HG02571 (cell line): ENCODE results near the gene KCNN2.

ENCODE experiments used
- ATAC-seq: cut with Tn5 transposase; IDR thresholded peaks from one replicate; pipeline ENCODE4 v1.9.1; 2021; ENCODE audit warnings: mild to moderate bottlenecking, moderate library complexity; ENCODE audit not compliant: unreplicated experiment

KCNN2 gene

DNA sequence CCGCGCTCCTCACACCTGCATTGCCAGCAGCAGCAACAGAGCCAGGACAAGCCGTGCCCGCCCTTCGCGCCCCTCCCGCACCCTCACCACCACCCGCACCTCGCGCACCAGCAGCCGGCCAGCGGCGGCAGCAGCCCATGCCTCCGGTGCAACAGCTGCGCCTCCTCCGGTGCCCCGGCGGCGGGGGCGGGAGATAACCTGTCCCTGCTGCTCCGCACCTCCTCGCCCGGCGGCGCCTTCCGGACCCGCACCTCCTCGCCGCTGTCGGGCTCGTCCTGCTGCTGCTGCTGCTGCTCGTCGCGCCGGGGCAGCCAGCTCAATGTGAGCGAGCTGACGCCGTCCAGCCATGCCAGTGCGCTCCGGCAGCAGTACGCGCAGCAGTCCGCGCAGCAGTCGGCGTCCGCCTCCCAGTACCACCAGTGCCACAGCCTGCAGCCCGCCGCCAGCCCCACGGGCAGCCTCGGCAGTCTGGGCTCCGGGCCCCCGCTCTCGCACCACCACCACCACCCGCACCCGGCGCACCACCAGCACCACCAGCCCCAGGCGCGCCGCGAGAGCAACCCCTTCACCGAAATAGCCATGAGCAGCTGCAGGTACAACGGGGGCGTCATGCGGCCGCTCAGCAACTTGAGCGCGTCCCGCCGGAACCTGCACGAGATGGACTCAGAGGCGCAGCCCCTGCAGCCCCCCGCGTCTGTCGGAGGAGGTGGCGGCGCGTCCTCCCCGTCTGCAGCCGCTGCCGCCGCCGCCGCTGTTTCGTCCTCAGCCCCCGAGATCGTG is 517 bp downstream of the KCNN2 start:
- no peak for ATAC-seq

DNA sequence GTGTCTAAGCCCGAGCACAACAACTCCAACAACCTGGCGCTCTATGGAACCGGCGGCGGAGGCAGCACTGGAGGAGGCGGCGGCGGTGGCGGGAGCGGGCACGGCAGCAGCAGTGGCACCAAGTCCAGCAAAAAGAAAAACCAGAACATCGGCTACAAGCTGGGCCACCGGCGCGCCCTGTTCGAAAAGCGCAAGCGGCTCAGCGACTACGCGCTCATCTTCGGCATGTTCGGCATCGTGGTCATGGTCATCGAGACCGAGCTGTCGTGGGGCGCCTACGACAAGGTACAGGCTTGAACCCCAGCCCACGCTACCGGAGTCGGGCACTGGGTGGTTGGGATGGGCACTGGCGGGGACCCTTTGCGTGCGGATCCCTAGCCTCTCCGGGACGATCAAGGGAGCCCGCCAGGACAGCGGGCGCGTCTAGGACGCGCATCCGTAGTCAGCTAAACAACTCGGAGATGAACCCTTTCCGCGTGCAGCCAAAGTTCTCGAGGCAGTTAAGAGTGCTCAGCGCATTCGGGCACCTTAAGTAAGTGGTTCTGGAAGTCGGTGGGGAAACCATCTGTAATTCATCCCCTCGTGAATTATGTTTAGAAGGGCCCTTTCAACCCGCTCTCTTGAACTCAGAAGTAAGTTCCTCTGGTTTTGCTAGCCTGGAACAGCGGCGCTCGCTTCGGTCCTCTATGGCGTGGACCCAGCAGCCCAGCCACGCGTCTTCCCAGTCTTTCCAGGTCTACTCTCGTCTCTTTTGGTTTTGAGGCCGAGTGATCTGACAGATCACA is 1.3 kb downstream of the KCNN2 start:
- no peak for ATAC-seq

DNA sequence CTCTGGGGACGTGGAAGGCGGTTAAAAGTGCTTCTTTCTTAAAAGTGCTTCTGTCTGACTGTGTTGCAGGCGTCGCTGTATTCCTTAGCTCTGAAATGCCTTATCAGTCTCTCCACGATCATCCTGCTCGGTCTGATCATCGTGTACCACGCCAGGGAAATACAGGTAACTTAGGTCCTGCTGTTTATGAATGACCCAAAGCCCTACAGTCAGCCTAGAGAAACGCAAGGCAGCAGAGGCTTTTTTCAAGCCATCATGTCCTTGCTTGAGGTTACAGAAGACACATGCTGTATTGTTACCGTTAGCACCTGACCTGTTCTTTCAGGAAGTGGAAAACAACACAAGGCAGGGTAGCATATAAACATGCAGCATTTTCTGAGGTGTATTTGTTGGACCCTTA is 2.0 kb downstream of the KCNN2 start:
- no peak for ATAC-seq

DNA sequence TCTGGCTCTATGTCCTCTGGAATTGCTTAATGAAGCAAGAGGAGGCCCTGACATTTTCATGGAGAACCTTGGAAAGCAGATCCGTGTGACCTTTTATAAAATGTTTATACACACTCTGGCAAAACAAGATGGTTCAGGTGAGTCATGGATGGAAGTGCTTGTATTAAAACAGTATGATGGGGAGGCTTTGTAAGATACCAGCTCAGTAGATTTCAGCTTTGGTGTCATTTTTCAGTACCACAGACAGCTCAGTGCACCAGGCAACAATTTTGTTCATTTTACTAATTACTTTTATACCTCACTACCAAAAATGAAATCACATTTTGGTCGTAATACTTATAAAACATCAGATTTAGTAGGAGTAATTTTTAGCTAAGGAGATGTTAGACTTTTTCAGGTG is 5.2 kb downstream of the KCNN2 start:
- ATAC-seq, result no peak

DNA sequence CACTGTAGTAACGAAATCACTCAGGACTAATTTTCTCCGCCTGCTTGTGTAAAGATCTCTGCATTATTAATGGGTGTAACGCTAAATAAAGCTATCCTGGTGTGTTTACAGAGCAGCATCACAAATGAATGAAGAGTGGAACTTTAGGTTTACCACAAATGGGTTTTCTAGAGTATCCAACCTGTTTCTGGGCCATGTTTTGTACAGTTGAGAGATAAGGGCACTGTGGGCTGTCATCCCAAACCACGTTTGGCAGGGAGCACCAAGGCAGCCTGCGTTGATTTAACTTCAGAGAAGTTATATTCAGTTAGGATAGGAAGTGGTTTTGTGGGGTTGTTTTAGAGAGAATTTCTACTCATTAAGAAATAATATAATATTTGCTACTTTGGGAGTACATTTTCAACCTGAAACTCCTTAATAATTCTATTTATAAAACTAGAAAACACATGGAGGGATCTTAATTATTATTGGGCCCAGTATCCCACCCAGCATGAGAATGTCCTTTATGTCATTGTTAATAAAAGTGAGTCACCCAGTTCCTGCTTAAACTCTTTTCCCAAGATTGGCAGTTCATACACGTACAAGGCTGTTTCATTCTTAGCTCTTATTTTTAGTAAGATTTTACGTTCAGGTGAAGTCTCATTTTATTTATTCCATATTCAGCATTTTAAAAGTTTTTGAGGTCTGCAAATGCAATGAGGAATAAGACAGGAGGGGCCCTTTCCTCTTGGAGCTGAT is 8.0 kb downstream of the KCNN2 start:
- no peak for ATAC-seq

DNA sequence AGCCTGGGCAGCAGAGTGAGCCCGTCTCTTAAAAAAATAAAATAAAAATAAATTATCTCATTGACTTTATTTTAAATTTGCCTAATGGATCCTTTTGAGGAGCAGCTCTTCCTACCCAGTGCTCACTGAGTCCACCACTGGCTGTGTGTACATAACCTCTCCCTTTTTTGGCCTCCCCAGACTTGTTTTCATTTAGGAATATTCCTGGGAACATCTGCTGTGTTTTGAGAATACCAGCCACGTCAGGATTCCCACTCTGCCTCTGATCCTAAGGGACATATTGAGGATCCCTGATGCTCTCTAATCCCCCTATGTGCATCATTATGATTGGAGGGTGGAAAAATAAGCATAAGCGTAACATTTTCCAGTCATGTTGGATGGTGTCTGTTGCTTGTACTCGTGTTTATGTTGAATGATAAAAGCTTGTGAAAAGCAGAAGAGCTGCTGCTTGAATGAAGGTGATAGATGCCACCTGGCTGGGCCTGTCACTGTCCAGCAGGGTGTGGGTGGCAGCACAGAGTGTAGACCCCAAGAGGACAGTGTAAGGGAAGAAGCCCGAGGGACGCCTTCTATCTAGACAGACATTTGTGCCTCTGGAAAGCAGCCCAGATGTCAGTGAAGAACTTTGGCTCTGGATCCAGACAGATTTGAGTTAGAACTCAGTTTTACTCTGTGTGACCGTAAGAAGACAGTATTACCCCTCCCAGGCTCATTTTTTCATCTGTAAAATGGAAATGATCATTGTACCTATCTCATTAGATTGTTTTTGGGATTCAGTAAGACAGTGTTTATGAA is 15.4 kb downstream of the KCNN2 start:
- no peak for ATAC-seq

DNA sequence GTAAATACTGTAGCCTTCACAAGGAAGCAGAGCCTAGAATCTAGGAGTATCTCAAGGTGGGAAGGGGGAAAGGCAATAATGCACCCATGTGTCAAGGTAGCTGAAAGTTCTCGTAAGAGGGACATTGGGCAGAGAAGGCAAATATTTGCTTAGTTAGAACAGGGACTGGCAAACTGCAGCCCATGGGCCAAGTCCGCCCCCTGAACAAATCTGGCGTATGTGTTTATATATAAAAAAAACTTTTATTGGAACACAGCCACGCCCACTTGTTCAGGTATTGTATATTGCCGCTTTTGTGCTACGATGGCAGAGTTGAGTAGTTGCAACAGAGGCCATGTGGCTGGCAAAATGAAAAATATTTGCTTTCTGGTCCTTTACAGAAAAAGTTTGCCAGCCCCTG is 16.1 kb downstream of the KCNN2 start:
- no peak for ATAC-seq

DNA sequence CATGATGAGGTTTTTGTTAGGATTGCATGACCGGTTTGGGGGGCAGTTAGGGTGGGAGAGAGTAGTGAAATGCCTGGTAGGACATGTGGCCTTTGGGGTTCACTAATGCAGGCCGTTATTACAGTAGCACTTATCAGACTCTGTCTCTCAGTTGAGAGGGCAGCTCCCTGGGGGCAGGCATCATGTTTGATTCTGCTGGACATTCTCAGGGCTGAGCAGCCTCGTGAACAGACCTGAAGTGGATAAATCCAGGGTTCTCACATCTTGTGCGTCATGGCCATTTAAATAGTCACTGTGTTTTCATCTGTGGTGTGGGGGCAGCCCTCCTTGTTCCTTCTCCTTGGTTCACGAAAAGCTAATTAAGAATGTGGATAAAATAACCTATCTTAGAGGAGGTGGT is 18.9 kb downstream of the KCNN2 start:
- ATAC-seq, result no peak

DNA sequence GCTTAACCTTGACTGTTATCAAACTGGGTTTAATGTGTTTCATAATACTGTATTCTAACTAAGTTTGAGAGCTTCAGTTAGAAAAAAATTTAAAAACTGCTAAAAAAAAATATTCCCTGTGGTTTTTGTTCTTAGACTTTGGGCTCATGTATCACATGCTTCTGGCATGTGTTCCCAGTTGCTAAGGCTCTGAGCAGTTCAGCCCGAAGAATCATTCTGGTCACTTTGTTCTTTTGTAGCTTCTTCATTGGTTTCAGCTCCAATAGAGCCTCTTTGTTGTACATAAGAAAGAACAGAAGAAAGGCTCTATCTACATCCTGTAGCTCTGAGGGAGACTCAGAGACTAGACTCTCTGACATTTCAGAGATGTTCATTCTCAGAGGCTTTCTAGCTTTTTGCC is 25.6 kb downstream of the KCNN2 start:
- no peak for ATAC-seq

DNA sequence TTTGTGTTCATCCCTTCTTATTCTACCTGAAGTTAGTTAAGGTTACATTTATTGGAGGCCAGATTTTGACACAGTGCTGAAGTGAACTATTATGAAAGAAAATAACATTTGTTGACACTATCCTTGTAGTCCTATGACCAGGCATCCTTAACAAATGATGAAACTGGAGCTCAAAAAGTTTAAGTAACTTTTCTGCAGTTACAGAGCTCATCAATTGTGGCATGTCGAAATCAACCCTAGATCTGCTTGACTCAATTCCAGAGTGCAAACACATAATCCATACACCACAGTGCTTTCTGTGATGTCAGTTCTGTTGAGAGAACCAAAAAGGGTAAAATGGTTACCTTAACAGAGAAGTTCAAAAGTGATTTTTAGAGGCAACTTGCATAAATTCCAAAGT is 28.6 kb downstream of the KCNN2 start:
- no peak for ATAC-seq

DNA sequence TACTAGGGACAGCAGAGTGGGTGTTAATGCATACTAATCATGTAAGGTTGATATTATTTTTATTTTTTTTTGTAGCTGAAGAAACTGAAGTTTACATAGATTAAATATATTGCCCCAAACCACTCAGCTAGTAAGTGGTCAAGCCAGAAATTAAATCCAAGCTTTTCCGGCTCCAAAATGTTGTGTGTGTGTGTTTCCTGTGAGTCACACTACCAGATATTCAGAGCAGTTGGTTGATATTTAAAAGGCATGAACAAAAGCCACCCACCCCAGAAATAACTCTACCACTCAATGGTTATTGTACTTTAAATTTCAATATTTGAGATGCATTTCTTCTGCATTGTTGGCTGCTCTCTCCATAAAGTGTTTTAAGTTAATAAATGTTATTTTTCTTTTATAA is 29.5 kb downstream of the KCNN2 start:
- no peak for ATAC-seq

DNA sequence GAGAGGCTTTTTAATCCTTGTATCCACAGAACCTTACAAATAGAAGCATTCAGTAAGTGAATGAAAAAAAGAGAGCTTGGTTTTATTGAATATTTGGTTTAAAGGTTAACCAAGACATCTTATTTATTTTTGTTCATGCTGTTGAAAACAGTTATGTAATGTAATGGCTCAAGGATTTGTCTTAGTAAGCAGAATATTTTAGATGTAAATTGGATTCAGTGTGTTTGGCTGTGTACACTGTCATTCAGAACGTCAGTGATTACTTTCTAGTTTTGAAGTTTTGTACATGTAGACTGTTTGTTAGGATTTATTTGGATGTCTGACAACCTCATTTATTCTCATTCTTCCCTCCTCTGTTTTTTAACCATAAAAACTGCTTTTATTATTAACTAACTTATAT is 31.3 kb downstream of the KCNN2 start:
- no peak for ATAC-seq

DNA sequence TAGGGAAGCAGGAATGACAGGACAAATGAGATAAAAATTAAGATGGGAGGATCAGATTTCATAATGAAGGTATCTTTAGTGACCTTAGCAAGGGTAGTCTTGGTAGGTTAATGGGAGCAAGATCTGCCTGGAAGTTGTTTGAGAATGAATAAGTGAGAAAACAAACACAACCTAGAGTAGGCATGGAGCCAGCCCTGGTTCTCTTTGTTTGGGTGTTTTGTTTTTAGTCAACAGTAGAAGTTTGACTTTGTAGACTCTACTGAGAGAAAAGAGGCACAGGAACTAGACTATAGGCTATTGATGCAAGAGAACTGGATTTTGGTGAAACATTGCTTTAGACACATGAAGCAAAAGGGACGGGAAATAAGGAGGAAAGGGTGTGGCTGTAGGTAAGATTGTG is 40.3 kb downstream of the KCNN2 start:
- ATAC-seq, result no peak

DNA sequence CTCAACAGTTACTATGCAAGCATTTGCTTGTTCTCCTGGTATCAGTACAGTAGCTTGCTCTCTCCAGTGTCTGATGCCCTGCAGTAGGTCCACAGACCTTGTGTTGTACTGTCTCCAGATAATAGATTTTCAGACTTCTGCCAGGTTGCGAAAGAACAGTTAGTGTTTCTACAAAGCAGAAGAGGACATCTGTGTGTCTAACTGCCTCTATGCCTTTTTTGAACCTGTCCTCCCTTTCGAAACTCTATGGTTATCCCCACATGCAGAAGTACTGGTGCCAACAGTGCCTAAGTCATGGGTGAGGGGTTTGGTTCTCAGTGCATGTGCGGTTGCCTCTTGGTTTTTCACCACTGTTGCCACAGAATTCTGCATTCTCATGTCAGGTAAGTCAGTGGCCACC is 45.9 kb downstream of the KCNN2 start:
- ATAC-seq, result no peak

DNA sequence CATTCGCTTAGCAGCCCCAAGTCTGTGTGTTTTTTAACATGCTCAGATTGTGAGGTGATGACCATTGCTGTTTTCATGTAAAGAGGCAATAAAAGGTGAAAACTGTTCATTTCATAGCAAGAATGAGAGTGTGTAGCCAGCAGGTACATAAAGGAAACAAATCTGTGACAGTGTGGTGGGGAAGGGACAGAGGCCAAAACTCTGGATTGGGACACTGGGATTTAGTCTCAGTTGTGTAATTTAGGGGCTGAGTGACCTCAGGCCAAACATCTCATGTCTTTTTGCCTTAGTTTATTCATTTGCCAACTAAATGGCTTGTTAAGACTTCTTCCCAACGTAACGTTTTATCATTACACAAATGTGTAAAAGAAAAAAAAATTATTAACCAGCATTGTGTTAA is 47.0 kb downstream of the KCNN2 start:
- no peak for ATAC-seq

DNA sequence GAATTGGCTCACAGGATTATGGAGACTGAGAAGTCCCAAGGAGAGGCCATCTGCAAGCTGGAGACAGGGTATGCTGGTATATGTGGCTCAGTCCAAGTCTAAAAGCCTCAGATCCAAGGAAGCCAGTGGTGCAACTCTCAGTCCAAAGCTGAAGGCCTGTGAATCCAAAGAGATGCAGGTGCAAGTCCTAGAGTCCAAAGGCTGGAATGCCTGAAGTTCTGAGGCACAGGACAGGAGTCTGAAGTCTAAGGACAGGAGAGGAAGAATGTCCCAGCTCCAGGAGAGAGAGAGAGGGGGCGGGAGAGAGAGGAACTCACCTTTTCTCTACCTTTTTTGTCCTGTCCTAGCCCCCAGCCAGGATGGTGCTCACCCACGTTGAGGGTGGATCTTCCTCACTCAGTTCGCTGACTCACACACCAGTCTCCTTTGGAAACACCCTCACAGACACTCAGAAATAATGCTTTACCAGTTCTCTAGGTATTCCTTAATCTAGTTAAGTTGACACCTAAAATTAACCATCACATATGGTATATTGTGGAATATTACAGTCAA is 49.6 kb downstream of the KCNN2 start:
- ATAC-seq, result no peak

DNA sequence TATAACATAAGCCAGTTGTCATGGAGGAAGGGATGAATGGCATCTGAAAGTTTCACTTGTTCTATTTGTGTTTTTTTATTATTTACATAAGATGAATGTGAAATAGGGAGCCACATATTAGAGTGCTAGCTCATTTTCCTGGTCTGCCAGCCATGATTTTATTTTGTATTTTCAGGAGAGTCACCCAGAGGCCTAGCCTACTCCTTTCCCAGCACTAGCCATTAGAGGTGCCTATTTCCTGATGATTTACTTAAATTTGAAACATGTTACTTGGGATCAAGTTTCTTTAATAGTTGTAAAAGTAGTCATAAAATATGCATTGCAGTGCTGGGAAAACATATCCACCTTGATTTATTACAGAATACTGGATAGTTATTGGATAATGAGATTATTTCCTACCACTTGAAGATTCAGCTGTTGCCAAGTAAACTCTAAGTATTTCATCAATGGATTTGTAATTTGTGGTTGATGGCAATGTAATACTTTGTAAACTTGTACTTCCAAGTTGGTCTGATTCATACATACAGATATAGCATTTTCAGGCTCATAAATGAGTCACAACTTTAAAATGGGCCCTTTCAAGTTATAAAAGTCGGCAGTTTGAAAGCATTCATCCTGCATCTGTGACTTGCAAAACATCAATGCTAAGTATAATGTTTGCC is 50.8 kb downstream of the KCNN2 start:
- ATAC-seq, result no peak

DNA sequence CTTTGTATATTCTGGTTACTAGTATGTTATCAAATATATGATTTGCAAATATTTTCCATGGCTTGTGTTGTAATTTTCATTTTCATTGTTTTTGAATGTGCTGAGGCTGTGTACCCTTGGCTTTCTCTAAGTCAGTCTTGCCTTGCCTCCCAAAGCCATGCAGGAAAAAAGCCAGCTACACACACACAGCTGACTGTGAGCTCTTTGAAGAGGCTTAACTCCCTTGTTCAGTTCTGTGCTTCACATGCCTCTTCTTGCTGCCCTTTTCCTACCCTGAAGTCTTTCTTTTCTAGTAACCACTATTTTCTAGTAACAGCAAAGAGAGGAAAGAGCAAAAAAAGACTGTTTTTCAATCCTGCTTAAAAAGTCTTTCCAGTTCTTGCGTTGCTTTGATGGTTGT is 53.9 kb downstream of the KCNN2 start:
- ATAC-seq, result no peak

DNA sequence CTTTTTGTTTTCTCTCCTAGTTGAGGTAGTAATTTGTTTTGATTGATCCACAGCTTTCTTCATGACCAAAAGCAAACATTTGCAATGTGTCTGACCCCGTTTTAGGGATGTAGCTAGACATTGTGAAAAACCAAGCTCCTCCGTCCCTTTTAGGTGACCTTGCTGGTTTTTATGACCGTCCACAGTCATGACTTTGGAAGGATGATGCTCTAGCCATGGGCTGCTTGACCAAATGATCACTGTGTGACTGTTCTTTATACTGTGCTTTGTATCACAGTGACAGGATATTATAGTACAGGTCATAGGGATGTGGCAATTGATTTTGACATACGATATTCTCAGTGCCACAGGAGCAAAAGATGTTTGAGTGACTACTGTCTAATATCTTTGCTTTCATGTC is 54.4 kb downstream of the KCNN2 start:
- ATAC-seq, result no peak

DNA sequence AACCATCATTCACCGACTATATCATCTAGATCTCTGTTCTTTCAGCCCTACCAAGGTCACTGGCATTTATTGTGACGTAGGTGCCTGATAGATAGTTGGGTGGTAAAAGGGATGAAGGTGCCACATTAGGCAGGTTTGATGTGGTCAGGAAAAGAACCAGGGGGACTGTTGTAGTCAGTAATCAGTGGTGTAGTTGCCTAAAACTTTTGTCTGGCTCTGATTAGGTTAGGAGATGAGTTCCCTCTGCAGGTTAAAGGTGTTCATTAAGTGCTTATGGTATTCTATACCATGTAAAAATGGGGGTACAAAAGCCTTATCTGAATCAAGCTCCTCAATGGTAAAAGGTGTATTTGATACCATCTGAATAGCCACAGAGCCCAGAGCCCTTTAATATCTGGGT is 55.6 kb downstream of the KCNN2 start:
- no peak for ATAC-seq
